KOPT-K1 (cell line): ENCODE data around the gene PAN3.

ENCODE experiments used
- H3K27ac ChIP-seq: fragments of 200-600 bp; sonication (generic); 2 replicates; pipeline ENCODE4 v1.5.1; 2016; ENCODE audit warnings: antibody characterized with exemption, mild to moderate bottlenecking, low read depth, low read length; ENCODE audit not compliant: poor library complexity, severe bottlenecking
- H3K36me3 ChIP-seq: fragments of 200-600 bp; sonication (generic); 2 replicates; pipeline ENCODE4 v1.5.1; 2017; ENCODE audit warnings: antibody characterized with exemption, mild to moderate bottlenecking, low read length, moderate library complexity; ENCODE audit not compliant: insufficient read depth
- H3K9me3 ChIP-seq: fragments of 200-600 bp; sonication (generic); 2 replicates; pipeline ENCODE4 v1.5.1; 2017; ENCODE audit warnings: antibody characterized with exemption, low read length, mild to moderate bottlenecking; ENCODE audit not compliant: insufficient read depth, poor library complexity, severe bottlenecking

Gene PAN3

GRCh38 chr13:28273919-28274318 is 135.6 kb downstream of the PAN3 start:
- Histone ChIP-seq H3K27ac (no peak overlapping the region), H3K9me3 (no peaks in the 10 kb centered on the region), H3K36me3 (peaks cover 84% of the 10 kb centered on the region)

DNA sequence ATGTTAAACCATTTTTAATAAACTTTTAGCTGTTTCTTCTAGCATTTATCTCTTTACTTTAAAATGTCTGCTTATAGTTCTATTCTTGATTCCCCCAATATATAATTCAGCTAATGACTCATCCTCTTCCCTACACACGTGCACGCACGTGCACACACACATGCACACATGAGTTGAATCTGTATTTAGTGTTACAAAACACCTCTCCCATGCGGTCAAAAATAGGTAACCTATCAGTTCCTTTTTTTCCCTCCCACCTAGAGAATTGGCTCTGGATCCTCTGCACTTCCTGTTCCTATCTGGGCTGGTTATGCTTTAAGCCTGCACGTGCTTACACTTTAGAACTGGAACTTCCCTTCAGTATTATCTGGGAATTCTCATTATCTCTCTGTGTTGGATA is 144.1 kb downstream of the PAN3 start:
- H3K36me3 ChIP-seq, result peaks cover 89% of the 10 kb centered on the region
- H3K27ac ChIP-seq, result no peak overlapping the region
- H3K9me3 ChIP-seq, result no peaks in the 10 kb centered on the region

GRCh38 chr13:28283600-28283999 is 145.3 kb downstream of the PAN3 start:
- no peaks in the 10 kb centered on the region for H3K9me3 ChIP-seq
- H3K36me3 ChIP-seq, result peaks cover 92% of the 10 kb centered on the region

DNA sequence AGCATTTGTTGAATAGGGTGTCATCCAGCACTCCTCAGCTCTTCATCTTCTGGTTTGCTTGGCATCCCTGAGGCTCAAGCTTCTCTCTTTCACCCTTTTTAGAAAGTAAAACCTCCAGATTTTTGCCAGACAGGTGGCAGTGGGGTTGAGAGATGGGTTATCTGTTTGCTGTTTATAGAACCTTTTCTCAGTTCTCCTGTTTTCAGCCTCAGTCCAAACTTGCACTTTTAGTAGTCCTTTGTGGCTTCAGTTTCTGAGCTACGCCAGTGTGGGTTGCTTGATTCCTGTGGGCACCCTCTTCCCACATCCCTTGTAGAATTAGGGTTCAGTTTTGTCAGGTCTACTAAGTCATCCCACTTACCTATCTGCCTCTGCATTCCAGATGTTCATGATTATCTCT is 147.9 kb downstream of the PAN3 start:
- H3K36me3 ChIP-seq, result peaks cover 92% of the 10 kb centered on the region
- no peak overlapping the region for H3K27ac ChIP-seq
- no peaks in the 10 kb centered on the region for H3K9me3 ChIP-seq

More at GRCh38 chr13:28283600-28283999, 145.3 kb downstream of the PAN3 start:
- no peak overlapping the region for H3K27ac ChIP-seq

DNA sequence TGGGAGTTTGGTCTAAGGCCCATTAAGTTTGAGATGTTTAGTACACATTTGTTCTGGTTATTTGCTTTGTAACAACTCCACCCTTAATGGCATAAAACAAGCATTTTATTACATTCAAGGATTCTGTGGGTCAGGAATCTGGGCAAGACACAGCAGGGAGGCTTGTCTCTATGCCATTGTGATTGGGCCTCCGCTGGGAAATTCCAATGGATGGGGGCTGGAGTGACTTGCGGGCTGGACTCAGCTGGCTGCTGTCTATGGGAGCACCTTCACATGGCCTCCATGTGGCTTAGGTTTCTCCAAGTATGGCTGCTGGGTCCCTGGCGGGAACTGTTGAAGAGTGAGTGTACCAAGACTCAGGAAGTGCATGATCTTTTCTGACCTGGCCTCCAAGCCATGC is 159.0 kb downstream of the PAN3 start:
- H3K36me3 ChIP-seq, result peaks cover 40% of the 10 kb centered on the region

GRCh38 chr13:28299916-28300315 is 161.6 kb downstream of the PAN3 start:
- no peak overlapping the region for H3K27ac ChIP-seq
- peaks cover 14% of the 10 kb centered on the region for H3K36me3 ChIP-seq
- H3K9me3 ChIP-seq, result no peaks in the 10 kb centered on the region

More for the DNA sequence above, 159.0 kb downstream of the PAN3 start:
- H3K27ac ChIP-seq, result no peak overlapping the region
- no peaks in the 10 kb centered on the region for H3K9me3 ChIP-seq

GRCh38 chr13:28301839-28302238 is 163.5 kb downstream of the PAN3 start:
- H3K27ac ChIP-seq, result no peak overlapping the region
- H3K9me3 ChIP-seq, result no peaks in the 10 kb centered on the region
- H3K36me3 ChIP-seq, result no peaks in the 10 kb centered on the region

GRCh38 chr13:28306325-28306724 is 168.0 kb downstream of the PAN3 start:
- Histone ChIP-seq H3K9me3 (no peaks in the 10 kb centered on the region), H3K36me3 (no peaks in the 10 kb centered on the region), H3K27ac (no peak overlapping the region)

DNA sequence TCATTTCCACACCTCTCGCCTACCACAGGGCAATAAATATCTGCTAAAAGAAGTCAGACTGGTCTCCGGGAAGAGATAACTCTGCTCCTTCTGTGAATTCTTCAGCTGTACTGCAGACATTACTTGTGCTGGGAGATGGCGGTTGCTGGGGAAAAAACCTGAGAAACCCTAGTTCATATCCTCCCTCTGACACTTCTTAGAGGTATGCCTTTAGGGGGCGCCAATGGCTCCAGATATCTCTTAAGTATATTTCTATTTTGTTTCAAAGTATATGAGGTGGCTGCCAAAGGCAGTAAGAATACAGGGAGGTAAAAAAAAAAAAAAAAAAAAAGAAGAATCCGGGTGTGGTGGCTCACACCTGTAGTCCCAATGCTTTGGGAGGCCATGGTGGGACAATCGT is 175.2 kb downstream of the PAN3 start:
- Histone ChIP-seq H3K36me3 (no peaks in the 10 kb centered on the region), H3K9me3 (no peaks in the 10 kb centered on the region), H3K27ac (no peak overlapping the region)

DNA sequence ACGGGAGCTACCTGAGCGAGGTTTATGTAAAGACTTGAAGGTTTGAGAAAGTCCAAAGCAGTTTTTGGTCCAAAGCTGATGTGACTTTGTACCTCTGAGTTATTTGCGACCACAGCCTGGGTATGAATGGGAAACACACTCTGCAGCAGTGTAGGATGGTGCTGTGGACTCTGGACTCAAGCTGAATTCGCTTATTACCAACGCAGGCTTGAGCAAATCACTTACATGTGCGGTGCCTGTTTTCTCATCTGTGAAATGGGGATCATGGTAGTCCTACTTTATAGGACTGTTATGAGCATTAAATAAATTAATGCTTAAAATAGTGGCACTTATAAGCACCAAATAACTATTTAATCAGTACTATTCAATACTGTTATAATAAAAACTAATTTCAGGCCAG is 176.5 kb downstream of the PAN3 start:
- Histone ChIP-seq H3K9me3 (no peaks in the 10 kb centered on the region), H3K36me3 (no peaks in the 10 kb centered on the region), H3K27ac (no peak overlapping the region)

DNA sequence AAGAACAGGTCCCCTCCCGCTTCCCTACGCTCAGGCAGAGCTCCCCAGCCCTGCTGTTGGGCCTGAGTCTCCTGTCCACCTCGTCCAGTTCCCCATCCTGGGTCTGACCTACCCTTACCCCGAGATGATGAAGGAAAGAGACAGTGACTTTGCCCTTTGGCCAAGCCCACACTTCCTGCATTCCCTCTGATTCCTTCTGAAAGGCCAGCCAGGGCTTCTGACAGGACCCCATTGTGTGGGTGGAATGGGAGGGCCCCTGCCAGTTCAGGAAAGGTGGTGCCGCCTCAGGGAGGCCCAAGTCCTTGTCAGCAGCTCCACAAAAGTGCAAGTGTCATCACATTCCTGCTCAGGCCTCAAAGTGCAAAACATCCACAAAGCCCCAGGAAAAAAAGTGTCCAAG is 177.8 kb downstream of the PAN3 start:
- Histone ChIP-seq H3K27ac (no peak overlapping the region), H3K9me3 (no peaks in the 10 kb centered on the region), H3K36me3 (no peaks in the 10 kb centered on the region)

- H3K9me3 ChIP-seq, result no peaks in the 10 kb centered on the region
- H3K27ac ChIP-seq, result no peak overlapping the region
- no peaks in the 10 kb centered on the region for H3K36me3 ChIP-seq
Observed at GRCh38 chr13:28316836-28317235, 178.5 kb downstream of the PAN3 start.

GRCh38 chr13:28318496-28318895 is 180.2 kb downstream of the PAN3 start:
- Histone ChIP-seq H3K27ac (no peak overlapping the region), H3K36me3 (no peaks in the 10 kb centered on the region)

GRCh38 chr13:28319528-28319927 is 181.2 kb downstream of the PAN3 start:
- Histone ChIP-seq H3K27ac (no peak overlapping the region), H3K36me3 (no peaks in the 10 kb centered on the region)

More at GRCh38 chr13:28318496-28318895, 180.2 kb downstream of the PAN3 start:
- no peaks in the 10 kb centered on the region for H3K9me3 ChIP-seq

GRCh38 chr13:28320209-28320608 is 181.9 kb downstream of the PAN3 start:
- no peaks in the 10 kb centered on the region for H3K36me3 ChIP-seq
- H3K9me3 ChIP-seq, result no peaks in the 10 kb centered on the region
- no peak overlapping the region for H3K27ac ChIP-seq

More at GRCh38 chr13:28319528-28319927, 181.2 kb downstream of the PAN3 start:
- H3K9me3 ChIP-seq, result no peaks in the 10 kb centered on the region

- Histone ChIP-seq H3K36me3 (no peaks in the 10 kb centered on the region), H3K27ac (no peak overlapping the region), H3K9me3 (no peaks in the 10 kb centered on the region)
Observed at GRCh38 chr13:28320884-28321574, 182.7 kb downstream of the PAN3 start.
